ELF-1 (cell line): ENCODE data around the gene SMIM43.

Experiments used
- DNase-seq: peaks from one replicate; pipeline ENCODE4 v3.0.0-alpha.2; 2016; ENCODE audit warnings: low read depth, low spot score

SMIM43 gene

GRCh38 chr4:121764702-121765367, at the start of gene SMIM43:
SMIM43 (minus strand) TSS chr4:121765164; CDS start chr4:121765105, 59 bp downstream.
- DNase-seq, result peak; percentile 59

DNA sequence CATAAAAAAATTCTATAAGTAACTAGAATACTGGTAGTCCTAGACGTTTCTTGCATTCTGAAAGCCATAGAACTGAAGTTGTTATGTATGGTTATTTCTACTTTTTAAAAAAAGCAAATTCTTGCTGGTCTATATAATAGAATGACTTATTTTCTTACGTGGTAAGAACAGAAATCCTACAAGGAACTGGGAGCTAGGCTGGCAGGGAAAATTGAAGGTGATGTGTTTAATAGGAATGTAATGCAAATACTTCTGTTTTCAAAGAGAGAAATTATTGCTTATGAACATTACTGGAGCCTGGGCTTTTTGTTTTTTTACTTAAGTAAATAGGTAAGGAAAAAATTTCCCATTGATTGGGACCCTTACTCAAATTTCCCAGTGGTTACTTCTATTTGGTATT, 49.8 kb upstream of the SMIM43 start:
- no peak for DNase-seq

DNA sequence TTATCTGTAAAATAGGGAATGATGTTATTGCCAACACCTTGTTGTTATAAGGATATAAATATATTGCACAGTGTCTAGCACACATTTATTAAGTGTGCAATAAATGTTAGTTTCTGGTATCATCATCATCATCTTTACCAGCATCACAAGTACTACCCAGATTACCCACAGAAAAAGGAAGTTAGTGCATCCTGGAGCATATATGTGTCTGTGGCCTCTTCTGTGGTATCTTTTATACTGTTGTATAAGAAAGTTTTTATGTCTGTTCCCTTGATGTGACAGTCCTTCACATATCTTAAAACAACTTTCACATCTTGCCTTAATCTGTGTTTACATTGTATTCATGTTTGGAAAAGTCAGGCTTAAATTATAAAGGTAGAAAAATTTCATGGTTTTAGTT, 46.2 kb upstream of the SMIM43 start:
- no peak for DNase-seq

DNA sequence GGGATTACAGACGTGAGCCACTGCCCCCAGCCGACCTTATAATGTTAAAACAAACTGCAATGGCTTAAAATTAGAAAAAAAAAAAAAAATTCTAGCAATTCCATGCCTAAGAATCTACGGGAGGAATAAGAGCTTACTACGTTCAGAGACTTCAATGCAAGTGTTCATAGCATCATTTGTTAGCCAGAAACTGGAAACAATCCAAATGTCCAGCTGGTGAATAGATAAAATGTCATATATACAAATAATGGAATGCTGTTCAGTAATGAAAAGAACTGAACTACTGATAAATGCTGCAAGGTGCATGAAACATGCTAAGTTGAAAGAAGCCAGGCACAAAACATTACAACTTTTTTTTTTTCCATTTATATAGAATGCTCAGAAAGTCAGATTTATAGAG, 41.4 kb upstream of the SMIM43 start:
- no peak for DNase-seq

DNA sequence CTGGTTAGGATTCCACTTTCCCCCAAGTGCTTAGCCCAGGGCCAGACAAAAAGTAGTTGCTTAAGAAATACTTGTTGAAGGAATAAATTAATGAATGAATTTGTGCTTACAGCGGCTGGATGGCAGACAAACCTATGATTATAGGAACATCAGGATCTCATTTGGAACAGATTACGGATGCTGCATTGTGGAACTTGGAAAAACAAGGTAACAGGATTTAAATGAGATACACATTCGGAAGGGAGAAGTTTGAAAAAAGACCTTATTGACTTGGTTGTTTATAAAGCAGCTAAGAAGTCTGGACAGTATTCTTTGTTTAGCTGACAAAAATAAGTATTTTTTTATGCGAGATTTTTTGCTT, 36.7 kb upstream of the SMIM43 start:
- no peak for DNase-seq

GRCh38 chr4:121800961-121801714, 36.2 kb upstream of the SMIM43 start, which contains the start of gene EXOSC9:
EXOSC9 (plus strand) TSS chr4:121801323; CDS start chr4:121801425, 102 bp downstream.
- peak; percentile 96 for DNase-seq

- no peak for DNase-seq
Measured at GRCh38 chr4:121800638-121800960, 35.6 kb upstream of the SMIM43 start.

DNA sequence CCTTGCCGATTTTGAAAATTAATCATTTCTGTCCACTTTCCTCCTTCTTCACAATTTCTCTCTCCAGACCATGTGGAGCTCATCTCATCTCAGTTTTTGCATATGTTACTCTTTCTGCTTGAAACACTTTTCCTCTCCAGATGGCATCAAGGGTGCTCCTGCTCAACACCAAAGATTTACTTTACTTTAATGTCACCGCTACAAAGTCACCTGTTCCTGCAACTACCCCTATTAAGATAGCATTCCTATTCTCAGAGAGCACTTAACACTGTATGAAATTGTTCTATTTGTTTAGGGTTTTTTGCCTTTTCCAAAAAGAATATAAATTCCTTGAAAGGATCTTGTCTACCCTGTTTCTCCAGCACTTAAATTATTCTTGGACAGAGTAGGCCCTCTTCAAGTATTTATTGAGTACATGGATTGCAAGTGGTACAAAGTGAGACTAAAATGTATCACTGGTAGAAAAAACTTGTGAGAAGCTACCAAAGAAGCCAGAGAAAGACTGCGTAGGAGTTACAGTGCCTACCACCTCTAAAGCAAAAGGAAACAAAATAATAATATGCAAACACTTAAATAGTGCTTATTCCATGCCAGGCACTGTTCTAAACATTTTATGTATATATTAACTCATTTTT, 35.0 kb upstream of the SMIM43 start:
- DNase-seq, result no peak

DNA sequence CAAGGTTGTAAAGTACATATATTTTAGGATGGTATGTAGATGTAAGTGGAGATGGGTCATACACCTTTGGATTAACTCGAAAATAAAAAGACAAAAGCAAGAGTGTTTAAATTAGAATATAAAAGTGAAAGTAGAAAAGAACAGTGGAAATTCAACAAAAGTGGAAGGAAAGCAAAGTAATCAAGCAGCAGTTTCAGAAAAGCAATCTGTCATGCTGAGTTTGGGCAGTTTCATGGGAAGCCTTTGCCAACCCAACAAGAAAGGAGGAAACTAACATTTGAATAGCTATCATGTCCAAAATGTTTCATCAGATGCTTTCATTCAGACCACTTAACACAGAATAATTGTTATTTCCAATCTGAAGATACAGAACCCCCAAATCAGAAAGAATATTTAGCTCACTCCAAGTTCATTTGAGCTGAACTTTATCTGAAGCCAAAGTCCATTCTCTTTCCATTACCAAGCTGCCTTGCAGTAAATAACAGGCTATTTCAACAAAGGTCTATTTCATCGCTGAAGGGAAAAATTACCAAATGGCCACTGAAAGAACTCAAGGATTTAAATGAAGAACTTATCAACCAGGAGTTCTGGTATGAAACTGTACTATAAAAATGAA, 34.4 kb upstream of the SMIM43 start:
- DNase-seq, result no peak

- DNase-seq, result no peak
Measured at GRCh38 chr4:121796283-121796682, 31.3 kb upstream of the SMIM43 start.

DNA sequence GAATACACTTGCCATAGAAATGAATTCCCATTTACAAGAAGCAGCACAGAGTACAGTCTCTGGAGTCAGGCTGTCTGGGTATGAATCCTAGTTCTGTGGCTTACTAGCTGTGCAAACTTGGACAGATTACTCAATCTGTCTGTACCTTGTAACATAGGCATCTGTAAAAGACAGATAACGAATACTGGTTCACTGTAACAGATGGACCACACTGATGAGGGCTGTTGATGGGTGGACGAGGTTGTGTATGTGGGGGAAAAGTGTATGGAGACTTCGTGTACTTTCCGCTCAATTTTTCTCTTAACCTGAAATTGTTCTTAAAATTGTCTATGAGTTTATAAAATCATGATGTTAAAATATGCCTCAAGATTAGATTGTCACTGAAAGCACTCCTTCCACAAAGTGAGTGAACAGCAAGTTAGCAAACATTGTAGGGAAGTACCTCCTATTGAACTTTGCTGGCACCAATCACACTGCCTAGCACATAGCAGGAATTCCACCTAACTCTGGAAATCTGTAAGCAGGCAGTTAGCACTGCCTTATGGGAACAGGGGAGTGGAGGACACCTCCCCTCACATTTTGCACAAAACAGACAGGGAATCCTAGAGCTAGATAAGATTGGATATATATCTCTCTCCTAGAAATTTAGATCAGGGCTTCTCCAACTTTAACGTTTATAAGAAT, 29.7 kb upstream of the SMIM43 start:
- no peak for DNase-seq

DNA sequence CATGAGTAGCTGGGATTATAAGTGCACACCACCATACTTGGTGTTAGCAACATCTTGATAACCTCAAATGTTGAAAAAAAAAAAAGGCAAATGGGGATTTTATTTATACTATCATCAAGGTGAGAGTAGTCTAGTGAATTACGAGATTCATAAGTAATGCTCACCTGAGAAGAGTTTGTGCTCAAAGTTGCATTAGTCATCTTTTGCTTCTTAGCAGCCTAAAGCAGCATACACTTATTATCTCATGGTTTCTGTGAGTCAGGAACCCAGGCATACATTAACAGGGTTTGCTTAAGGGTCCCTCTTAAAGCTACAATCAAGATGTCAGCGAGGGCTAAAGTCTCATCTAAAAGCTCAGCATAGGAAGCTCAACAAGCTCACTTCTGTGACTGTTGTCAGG, 28.0 kb upstream of the SMIM43 start:
- DNase-seq, result no peak

DNA sequence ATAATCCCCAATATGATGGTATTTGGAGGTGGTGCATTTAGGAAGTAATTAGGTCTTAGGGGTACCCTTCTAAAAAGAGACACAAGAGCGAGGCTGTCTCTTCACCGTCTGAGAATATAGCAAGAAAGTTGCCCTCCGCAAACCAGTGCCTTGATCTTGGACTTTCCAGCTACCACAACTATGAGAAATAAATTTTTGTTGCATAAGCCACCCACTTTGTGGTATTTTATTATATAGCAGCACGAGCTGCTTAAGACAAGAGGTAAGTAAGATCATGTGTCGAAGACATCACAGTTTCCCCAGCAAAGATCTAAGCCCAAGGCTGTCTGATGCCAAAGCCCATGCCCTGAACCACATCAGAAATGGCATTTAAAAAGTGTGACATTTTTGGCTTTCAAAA, 26.5 kb upstream of the SMIM43 start:
- DNase-seq, result no peak

GRCh38 chr4:121790976-121791375, 26.0 kb upstream of the SMIM43 start:
- no peak for DNase-seq

- no peak for DNase-seq
Measured at GRCh38 chr4:121789960-121790829, 25.2 kb upstream of the SMIM43 start.

DNA sequence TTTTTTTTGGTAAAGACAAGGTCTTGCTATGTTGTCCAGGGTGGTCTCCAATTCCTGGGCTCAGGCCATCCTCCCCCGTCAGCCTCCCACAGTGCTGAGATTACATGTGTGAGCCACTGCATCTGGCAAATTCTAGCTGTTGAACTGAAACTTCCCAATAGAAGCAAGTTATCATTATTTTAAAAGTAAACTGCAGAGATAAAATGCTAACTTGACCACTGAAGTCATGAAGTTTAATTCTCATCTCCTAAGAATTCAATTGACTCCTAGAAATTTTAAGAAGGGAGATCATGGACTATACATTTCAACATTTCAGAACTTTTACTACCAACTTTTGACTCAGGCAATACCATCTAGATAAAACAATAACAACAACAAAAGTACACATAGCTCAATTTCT, 24.5 kb upstream of the SMIM43 start:
- no peak for DNase-seq

DNA sequence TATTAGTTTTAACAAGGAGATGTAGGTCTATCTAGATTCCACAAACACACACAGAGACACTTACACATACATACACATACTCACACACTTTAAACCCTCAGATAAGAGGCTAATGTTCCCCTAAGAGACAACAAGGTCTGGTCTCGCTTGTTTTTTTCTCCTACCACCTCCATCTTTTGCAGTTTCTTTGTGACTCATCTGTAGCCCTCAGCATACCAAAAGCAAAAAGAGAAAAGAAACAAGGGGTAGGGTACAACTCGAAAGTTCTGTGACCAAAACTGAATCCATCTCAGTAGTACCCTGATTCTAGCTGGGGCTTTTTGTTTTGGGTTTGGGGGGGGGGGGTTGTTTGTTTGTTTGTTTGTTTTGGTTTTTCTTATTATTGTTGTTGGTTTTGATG, 23.9 kb upstream of the SMIM43 start:
- DNase-seq, result no peak

DNA sequence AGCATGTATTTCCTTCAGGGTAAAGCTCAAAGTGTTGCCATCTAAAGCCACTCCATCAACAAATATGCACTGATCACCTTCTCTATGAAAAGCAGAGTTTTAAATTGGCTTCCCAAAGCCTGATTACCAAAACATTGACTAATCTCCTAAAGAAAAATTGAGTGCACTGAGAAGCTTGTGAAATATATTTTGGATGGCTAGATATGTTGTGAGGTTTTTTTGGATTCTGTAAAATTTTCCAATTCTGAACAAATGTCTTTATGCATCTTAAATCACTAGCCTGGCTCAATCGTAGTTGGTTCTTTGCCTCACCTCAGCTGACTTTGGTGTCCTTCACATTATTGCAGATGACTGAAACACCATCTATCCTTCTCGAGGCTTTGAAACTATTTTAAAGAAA, 21.3 kb upstream of the SMIM43 start:
- no peak for DNase-seq

DNA sequence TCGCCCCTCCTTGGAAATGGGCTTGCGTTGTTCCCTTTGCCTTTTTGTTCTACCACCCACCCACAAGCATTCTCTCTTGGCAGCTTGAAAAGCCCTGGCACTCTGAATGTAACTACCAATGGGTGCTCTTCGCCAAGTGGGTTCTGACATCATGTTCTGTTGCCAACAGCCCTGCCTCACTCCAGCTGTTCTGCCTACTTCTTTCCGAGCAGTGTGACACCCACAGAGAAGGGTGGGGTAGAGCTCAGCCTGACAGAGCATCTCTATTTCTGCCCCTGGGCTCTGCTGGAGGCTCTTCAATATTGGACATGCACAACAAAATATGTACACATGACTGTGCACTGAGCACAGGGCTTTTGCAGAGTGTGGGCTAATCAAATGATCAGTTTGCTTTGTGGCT, 20.5 kb upstream of the SMIM43 start:
- DNase-seq, result no peak

DNA sequence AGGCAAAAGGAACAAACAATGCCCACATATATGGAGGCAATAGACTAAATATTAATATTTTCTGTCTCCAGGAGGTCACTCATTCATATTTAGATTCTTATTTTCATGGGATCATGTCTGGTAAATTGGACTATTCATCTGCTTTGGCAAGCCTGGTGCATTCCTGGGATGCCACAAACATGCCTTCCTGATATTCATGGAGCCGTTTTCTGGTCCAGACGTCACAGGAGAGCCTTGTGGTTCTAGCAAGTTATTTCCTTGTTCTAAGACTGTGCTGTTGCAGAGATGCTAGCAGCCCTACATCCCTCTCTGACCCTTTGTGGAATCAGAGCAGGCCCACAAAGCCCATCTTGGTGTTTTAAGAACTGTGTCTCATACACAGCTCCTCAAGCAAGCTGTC, 20.0 kb upstream of the SMIM43 start:
- DNase-seq, result no peak

DNA sequence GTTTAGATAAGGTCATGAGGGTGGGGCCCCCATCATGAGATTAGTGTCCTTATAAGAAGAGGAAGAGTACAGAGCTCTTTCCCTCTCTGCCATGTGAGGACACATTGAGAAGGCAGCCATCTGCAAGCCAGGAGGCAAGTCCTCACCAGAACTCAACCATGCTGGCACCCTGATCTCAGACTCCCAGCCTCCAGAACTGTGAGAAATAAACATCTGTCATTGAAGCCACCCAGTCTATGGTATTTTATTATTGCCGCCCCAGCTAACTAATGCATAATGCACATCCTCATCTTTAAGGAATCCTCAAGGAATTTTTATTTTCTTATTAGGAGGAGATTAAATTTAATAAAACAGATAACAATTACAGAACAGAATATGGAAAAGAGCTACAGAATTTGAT, 19.4 kb upstream of the SMIM43 start:
- DNase-seq, result no peak
